Stimulated activated CD8-positive, alpha-beta memory T cell treated with anti-CD3 and anti-CD28 coated beads, Interleukin-4, amount 100 ng/mL, for 48 hours (primary cell): ENCODE results near the gene ACAD10.
"Not testable (repeated sequence)": the region's sequence is repeated elsewhere in the genome, so short reads cannot be mapped to it uniquely, and the experiment has no call there.

Source experiments
- DNase-seq: peaks from one replicate; pipeline ENCODE4 v3.0.0-alpha.2; 2020

Gene ACAD10

DNA sequence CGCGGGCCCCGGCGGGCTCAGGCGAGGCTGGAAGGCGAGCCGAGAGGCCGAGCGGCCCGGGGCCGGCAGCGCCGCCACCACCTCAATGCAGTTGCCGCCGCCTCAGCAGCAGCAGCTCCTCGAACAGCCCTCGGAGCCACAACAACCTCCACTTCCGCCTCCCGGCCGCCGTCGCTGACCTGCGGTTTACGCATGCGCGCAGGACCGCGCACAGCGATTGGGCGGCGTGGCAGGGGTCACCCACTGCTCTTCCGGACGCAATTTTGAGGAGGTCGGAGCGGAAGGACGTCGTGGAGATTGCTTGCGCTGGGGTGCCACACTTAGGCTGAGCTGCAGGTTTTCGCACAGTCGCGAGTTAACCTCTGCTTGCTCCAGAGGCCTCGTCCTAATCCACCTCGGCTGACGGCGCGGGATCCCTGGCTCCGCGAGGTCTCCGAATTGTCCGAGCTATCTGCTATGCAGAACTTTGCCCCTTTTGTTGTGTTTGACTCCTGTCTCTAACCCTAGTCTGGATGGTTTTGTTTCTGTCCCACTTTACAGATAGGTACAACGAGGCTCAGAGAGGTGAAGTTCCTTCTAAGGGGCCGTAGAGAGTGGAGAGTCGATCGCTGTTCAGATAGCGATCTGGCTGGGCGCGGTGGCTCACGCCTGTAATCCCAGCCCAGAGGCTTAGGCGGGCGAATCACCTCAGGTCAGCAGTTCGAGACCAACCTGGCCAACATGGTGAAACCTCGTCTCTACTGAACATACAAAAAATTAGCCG, at the start of gene ACAD10, which contains the start of gene BRAP:
ACAD10 (plus strand) TSS at position 243 of the 763 bp plus-strand sequence. CDS start 6,657 bp downstream, outside the sequence.
BRAP (minus strand) TSS at position 146 of the 763 bp plus-strand sequence. CDS start 164 bp downstream, outside the sequence.
- peak; percentile 96 for DNase-seq

DNA sequence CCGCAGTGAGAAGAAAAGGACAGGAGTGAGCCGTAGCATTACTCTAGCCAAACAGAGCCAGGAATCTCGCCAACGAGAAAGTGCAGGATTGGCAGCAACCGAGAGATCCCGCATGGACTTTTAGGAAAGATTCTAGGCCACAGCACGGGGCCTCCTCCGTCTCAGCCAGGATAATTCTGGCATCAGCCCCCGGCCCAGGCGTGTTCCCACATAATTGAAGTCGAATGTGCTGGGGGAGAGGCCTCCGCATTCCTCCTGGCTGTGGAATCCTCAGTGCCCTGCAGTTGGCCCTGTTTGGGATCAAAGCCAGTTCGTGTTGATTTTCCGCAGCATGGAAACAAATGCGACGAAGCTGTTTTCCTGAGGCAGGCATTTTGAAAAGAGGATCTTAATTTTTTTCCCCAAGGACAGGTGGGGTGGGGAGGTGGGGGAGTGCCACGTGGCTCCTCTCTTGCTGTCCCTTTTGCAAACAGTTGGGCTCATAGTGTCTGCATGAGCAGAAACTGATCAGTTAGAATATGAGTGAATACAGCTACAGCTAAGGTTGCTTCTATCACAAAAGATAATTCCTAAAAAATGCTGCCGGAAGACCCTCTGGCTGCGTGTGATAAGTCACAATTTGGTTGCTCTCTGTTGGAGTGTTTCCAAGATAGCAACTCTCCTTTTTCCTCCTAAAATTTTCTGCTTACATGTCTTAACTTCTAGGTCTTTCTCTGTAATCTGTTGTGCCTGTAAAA, 49.5 kb upstream of the ACAD10 start:
- no peak for DNase-seq

DNA sequence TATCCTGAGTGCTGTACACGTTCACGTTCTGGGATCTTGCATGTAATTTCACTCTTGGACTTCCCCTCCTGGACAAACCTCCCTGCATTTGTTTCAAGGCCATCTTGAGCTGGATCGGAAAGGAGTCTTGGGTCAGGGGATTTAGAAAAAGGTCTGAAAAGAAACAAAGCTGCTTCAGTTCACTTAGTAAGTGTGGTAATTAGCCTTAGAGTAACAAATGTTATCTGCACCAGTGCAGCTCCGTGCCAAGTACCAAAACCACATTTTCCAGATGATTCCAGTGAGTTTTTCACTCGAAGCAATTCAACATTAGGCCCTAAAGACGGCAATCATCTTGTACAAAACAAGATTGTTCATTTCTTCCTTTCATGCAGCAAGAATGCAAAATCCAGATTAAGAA, 47.3 kb upstream of the ACAD10 start:
- no peak for DNase-seq

DNA sequence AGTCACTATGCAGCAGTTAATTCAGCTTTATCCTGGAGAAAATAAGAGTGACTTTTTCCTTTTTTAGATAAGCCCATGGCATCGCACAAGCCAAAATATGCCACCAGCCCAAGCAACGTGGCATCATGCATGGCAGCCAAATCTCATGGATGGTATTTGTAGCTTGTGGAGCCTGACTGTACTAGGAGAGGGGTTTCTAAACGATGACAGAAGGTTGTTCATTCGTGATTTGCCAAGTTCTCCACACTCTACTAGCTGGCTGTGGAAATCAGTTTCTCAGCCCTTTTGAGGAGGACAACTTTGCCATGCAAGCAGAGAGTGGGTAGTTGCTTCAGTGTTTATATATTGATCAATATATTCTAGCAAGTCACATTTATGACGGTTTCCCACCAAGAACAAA, 45.3 kb upstream of the ACAD10 start:
- DNase-seq, result no peak

DNA sequence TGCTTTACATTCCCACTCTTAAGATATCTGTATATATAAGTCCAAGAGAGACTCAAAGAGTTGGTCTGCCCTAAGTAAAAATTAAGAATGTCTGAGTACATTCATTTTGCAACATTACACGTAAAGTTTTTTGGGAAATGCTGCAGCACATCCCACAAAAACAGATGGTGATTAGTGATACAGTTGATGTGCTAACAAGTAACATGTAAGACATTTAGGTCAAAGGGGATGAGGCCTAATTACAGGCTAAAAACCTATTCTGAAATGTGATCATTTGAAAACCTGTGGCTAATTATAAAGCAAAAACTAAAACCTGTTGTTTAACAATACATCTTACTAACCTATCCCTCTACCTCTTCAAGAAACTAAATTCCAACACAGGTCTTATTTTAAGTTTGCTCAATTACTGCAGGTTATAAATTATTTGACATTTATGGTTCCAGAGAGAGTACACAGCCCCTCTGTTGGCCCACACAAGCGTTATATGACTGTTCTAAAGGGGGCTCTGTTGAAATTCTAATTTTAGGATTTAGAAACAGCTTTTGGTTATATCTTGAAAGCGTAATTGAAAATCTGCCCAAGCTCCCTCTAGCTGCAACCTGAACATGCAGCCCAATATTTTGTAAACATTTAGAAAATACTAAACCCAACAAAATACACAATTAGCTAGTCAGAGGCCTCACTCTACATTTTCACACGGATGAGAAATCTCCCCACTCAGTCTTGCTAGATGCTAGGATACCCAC, 43.0 kb upstream of the ACAD10 start:
- no peak for DNase-seq

DNA sequence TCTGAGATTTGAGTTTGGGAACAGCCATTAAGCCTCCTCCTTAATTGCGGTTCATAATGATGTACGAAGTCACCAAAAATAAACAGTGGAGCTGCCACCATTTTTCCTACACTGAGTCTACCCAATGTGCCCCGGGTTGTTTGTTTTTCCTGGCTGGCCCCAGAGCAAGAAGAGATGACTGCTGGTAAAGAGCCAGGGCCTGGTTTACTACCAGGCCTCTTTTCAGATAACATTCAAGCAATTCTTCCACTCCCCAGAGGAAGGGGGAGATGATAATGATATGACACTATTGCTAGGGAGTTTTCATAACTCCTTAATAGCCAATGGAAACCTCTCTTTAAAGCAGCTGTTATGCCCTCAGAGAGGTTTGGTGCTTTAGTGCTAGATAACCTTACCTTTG, 42.4 kb upstream of the ACAD10 start:
- DNase-seq, result no peak

DNA sequence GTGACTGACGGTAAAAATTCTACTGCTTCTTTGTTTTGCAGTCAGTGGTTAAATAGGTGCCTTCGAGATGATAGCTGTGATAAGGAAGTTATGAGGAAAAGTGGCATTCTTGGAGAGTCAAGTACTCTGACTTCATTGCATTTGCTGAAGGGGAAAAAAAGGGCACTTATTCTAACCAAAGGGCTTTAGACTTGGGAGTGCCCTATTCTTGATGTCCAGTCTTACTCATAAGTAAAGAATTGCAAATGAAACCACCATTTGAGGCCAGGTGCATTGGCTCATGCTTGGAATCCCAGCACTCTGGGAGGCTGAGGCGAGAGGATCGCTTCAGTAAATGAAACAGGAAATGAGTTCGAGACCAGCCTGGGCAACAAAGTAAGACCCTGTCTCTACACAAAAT, 40.4 kb upstream of the ACAD10 start:
- DNase-seq, result no peak

DNA sequence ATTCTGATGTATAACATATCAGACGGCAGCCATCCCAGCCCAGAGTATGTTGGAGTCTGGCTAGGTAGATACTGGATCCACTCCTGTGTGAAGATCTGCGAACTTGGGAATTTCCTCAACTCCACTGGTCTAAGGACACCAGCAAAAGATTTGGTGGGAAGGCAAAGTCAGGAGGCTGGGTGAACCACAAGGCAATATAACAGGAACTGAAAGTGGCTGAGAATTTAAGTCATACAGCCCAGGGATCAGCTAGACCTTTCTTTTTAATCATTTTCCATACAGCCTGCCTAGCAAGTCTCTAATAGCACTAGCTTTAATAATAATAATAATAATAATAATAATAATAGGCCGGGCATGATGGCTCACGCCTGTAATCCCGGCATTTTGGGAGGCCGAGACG, 34.9 kb upstream of the ACAD10 start:
- no peak for DNase-seq

DNA sequence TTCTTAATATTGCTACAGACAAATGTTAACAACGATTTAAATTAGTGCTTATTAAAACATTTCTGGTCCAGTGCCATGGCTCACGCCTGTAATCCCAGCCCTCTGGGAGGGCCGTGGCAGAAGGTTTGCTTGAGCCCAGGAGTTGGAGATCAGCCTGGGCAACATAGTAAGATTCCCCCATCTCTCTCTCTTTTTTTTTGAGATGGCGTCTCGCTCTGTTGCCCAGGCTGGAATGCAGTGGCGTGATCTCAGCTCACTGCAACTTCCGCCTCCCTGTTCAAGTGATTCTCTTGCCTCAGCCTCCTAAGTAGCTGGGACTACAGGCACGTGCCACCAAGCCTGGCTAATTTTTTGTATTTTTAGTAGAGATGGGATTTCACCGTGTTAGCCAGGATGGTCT, 33.3 kb upstream of the ACAD10 start:
- DNase-seq, result not testable (repeated sequence)

DNA sequence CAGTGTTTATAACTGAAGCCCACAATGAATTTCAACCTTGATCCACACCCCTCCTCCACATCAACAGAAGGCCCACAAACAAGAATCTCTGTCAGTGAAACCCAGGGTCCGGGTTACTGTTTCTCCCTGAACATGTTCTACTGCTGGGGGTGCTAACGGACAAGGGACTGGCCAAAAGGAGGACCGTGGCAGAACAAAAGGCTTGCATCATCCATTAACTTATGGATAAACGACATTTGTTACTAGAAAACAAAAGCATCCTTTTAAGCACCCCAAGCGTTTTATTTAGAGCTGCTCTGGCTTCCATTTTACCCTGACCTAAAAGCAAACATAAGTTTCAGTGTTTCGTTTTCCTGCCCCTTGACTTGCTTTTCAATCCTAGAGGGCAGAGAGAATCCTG, 32.3 kb upstream of the ACAD10 start:
- no peak for DNase-seq

DNA sequence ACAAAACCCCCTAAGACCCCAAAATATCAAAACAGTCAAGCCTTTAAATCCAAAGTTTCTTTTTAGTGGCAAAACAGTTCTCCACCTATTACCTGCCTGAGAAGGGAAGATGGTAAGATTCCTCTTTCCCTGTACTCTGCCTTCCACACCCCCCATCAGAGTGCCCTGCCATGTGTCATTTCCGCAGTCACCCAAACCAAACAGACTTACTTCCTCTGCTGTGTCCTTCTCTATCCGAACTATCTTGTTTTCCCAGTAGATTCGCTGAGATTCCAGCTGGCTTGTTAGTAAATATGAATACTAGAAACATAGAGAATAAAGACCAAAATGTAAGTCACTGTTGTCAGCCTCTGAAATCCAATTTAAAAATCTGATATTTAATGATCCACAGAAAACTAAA, 30.5 kb upstream of the ACAD10 start:
- no peak for DNase-seq

DNA sequence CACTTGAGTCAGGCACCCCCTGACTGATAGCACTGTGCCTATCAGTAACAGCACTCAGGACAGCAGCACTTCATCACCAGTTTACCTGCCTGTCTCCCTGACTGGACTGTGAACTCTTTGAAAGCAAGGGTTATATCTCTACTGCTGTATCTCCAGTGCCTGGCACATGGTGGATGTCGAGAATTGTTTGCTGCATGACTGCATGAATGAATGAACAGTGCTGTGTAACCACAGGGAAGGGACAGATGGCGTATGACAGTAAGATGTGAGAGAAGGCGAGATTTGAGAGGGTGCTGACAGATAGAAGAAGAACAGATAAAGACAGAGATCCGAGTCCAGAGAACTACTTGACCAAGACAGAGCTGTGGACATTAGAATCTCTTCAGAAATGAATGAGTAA, 29.8 kb upstream of the ACAD10 start:
- no peak for DNase-seq

DNA sequence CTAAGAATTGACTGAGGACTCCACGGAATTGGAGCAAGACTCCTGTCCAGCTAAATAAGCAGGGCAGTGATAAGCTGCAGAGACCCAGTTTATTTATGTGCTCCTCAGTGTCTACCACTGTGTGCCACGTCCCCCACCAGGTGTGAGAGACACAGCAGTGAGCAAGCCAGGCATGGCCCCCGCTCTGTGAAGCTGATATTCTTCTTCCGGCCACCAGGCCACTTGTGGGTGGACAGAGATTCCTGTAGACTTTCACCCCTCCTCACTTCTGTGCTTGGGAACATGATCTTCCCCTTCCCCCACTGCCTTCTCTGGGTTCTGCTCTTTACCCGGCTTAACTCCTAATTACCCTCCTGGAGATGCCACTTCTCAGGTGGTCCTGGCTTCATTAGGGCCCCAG, 21.4 kb upstream of the ACAD10 start:
- no peak for DNase-seq

DNA sequence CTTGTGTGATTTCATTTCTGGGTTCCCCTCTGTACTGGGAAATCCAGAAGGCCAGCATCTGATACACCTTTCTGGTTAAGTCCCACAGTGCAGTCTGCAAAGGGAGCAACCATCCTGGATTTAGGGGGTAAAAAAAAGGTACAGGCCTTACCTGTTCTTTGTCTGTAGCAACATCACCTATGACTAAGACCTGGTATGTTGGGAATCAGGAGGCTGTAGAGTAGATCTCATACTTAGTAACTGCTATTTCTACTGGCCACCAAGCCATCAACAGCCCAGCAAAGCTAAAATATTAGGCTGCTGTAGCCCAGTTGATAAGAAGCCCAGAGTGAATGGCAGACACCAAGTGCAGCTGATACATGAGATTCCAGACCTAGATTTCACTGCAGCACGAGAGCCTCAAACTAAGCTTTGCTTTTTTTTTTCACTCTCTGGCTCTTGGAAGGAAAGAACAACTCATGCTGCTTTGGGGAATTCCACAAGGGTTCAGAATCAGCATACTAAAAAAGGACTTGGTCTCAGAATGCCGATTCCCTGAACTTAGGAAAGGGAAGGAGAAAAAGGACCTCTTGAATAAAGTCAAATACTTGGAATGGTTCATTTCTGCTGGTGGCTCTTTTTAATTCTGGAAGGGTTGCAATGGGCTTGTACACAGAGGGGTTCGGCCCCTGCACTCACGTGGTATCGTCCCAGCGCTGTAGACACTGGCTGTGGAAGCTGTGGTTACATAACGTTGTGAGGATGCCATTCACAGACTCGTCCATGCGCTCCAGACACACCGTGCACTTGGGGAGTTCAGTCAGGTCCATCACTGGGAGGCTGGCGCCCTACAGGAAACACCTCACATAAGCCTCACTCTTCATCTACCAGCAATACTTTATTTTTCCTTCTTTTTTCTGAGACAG, 20.6 kb upstream of the ACAD10 start:
- no peak for DNase-seq

DNA sequence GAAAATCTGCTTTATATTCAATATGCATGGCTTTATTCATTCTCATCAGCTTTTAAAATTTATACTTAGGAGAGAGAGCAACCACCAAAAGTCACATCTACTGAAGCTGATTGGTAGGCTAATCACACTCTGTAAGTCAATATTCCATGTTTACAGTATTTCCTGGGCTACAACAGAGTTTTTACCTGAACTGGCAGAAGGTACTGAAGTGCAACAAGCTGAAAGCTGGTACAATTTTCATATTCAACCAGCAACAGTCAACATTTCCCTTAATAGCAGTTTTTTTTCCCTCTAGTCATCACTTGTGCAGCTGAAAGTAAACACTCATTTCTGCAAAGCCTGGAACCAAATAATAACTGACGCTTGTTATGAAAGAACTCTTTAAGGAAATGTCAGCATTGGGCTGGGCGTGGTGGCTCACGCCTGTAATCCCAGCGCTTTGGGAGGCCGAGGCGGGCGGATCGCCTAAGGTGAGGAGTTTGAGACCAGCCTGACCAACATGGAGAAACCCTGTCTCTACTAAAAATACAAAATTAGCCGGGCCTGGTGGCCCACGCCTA, 13.0 kb upstream of the ACAD10 start:
- no peak for DNase-seq

DNA sequence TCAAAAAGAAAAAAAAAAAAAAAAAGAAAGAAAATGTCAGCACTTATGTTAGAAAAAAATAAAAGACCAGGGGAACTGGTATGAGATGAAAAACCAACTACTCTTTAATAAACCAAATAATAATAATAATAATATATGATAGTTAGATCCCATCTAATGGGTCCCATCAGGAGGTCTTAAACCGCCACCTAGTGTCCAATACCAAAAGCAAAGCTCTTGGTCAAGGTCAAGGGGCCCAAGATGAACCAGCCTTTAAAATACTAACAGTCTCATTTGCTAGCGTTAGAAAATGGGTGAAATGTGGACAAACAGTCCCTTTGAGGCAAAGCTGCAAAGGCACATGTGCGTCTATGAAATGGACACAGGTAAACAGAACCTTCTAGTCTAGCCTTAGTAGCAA, 12.3 kb upstream of the ACAD10 start:
- no peak for DNase-seq

DNA sequence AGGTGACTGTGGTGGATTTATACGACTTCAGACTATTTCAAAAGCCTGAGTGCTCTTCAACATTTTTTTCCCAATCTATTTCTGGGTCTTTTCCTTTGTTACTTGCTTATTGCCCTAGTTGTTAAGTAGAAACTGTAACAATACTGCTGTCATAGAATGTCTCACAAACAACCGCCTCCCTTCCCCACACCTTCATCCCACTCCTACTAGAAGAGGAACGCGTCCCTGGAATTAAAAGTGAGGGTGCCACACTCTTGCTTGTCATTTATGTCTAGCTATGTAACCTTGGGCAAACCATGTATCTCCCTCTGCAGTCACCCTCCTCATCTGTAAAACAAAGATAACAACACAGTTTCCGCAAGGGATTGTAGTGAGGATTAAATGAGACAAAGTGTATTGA, 8.7 kb upstream of the ACAD10 start:
- no peak for DNase-seq

DNA sequence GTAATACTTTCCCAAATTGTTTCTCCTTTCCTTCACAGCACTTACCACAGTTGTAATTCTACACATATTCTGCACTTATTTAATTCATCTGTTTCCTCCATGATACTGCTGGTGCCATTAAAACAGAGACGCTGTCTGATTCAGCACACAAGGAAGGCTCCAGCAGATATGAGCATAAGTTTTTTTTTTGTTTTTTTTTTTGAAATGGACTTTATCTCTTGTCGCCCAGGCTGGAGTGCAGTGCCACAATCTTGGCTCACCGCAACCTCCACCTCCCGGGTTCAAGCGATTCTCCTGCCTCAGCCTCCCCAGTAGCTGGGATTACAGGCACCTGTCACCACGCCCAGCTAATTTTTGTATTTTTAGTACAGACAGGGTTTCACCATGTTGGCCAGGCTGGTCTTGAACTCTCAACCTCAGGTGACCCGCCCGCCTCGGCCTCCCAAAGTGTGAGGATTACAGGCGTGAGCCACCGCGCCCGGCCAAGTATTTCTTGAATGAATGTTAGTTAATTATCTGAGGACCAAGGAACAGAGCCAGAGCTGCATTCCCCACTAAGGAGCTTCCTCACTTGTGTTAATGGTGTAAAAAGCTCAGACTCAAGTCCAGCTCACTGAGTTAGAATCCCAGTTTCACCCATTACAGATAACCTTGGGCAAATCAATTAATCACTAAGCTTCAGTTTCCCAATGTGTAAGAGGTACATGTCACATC, 1.2 kb upstream of the ACAD10 start:
- not testable (repeated sequence) for DNase-seq

DNA sequence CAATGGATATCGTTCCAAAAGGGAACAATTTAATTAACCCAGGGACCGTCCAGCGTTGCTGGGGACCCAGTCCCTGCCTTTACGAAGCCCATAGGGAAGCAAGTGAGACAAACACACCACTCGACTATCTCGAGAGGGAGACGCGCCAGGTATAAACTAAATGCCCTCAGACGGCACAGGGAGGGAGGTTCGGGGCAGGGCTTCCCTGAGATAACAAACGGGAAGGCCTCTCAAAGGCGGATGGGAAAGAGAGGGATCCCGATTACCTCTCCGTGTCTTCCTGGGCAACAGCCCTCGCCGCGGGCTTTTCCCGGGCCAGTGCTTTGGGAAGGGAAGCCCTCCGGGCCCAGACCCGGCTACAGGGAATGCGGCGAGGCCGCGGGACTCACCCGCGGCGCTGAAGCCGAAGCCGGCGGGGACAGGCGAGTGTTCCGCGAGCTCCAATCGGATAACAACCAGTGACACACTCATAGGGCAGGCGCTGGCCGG, 487 bp upstream of the ACAD10 start:
- DNase-seq, result peak; percentile 34

DNA sequence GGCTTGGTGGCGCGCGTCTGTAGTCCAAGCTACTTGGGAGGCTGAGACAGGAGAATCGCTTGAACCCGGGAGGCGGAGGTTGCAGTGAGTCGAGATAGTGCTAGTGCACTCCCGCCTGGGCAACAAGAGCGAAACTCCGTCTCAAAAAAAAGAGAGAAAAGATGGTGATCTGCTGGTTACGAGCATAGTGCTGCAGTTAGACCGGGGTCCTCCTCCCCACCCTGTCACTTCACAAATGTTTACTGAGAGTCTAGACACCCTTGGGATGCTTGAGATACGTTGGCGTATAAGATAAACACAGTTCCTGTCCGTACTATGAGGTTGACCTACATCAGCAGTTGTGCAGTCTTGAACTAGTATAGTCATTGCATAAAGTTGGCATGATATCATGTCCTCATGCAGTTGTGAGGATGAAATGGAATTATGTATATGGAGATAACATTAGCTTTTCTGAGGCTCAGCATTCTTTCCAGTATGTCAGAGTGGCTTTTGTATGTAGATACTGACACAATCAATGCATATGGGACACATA, 787 bp downstream of the ACAD10 start:
- DNase-seq, result no peak

DNA sequence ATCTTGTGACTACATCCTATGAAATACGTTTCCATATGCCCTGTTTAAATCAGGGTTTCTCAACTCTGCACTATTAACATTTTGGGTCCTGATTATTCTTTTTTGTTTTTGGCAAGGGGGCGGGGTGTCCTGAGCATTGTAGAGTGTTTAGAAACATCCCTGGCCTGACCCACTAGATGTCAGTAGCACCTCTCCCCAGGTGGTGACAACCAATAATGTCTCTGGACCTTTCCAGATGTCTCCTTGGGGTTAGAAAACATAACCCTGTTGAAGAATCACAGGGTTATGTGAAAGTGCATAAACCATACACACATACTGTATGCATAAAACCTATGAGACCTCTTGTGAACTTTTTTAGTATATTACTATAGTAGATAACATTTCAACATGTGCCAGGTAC, 1.4 kb downstream of the ACAD10 start:
- DNase-seq, result no peak
